HepG2 (cell line): Measurements from ENCODE around the gene SMIM29.

Source experiments
- ESRRA ChIP-seq: sonication (generic); formaldehyde crosslinking; IDR thresholded peaks from 2 replicates; pipeline ENCODE4 v1.5.1; 2020; ENCODE audit warnings: mild to moderate bottlenecking, low read depth, missing genetic modification reagents
- MYPOP ChIP-seq: sonication (generic); formaldehyde crosslinking; IDR thresholded peaks from 2 replicates; pipeline ENCODE4 v1.8.1; 2023; ENCODE audit warnings: mild to moderate bottlenecking, moderate library complexity, missing genetic modification reagents

GRCh38 chr6:34246249-34246562 is 2.6 kb downstream of the SMIM29 start:
- TF ChIP-seq MYPOP (CRISPR knock-in tag) (no peak), ESRRA (CRISPR knock-in tag) (no peak)
